ENCODE data around the gene EXOC6B.
"Not testable (repeated sequence)": the region's sequence is repeated elsewhere in the genome, so short reads cannot be mapped to it uniquely, and the experiment has no call there.

EXOC6B gene

GRCh38 chr2:72457801-72458516, 367.9 kb downstream of the EXOC6B start:
- Histone ChIP-seq H3K27me3 (replicated peaks; ENCODE audit: control insufficient read depth, insufficient read depth, low read length, poor library complexity, severe bottlenecking) (no peaks in the 10 kb centered on the region), H3K4me1 (ENCODE audit: control insufficient read depth, insufficient read depth, low read length, poor library complexity, severe bottlenecking) (no peaks in the 10 kb centered on the region), H3K36me3 (ENCODE audit: control insufficient read depth, insufficient read depth, low read length) (peaks cover 4% of the 10 kb centered on the region), H3K9me3 (ENCODE audit: control insufficient read depth, low read length) (no peaks in the 10 kb centered on the region), H3K27ac (ENCODE audit: insufficient read depth, low read length, poor library complexity, severe bottlenecking) (no peak overlapping the region), H3K4me3 (ENCODE audit: insufficient read depth, low read depth, low read length, poor library complexity, severe bottlenecking) (no peak overlapping the region)
- DNase-seq, result no peak

GRCh38 chr2:72454189-72454588, 371.6 kb downstream of the EXOC6B start:
- H3K4me1 ChIP-seq (ENCODE audit: control insufficient read depth, insufficient read depth, low read length, poor library complexity, severe bottlenecking), result no peaks in the 10 kb centered on the region
- no peak for DNase-seq
- H3K27ac ChIP-seq (ENCODE audit: insufficient read depth, low read length, poor library complexity, severe bottlenecking), result no peak overlapping the region
- no peak overlapping the region for H3K4me3 ChIP-seq (ENCODE audit: insufficient read depth, low read depth, low read length, poor library complexity, severe bottlenecking)
- H3K9me3 ChIP-seq (ENCODE audit: control insufficient read depth, low read length), result no peaks in the 10 kb centered on the region
- H3K27me3 ChIP-seq (replicated peaks; ENCODE audit: control insufficient read depth, insufficient read depth, low read length, poor library complexity, severe bottlenecking), result no peaks in the 10 kb centered on the region
- H3K36me3 ChIP-seq (ENCODE audit: control insufficient read depth, insufficient read depth, low read length), result no peaks in the 10 kb centered on the region

- no peak for DNase-seq
- no peaks in the 10 kb centered on the region for H3K27me3 ChIP-seq (replicated peaks; ENCODE audit: control insufficient read depth, insufficient read depth, low read length, poor library complexity, severe bottlenecking)
- no peak overlapping the region for H3K27ac ChIP-seq (ENCODE audit: insufficient read depth, low read length, poor library complexity, severe bottlenecking)
- H3K4me1 ChIP-seq (ENCODE audit: control insufficient read depth, insufficient read depth, low read length, poor library complexity, severe bottlenecking), result no peaks in the 10 kb centered on the region
- no peak overlapping the region for H3K4me3 ChIP-seq (ENCODE audit: insufficient read depth, low read depth, low read length, poor library complexity, severe bottlenecking)
- no peaks in the 10 kb centered on the region for H3K36me3 ChIP-seq (ENCODE audit: control insufficient read depth, insufficient read depth, low read length)
- H3K9me3 ChIP-seq (ENCODE audit: control insufficient read depth, low read length), result no peaks in the 10 kb centered on the region
These were observed 383.6 kb downstream of the EXOC6B start for GRCh38 chr2:72442270-72442669.

- Histone ChIP-seq H3K27me3 (replicated peaks; ENCODE audit: control insufficient read depth, insufficient read depth, low read length, poor library complexity, severe bottlenecking) (no peaks in the 10 kb centered on the region), H3K9me3 (ENCODE audit: control insufficient read depth, low read length) (no peaks in the 10 kb centered on the region), H3K27ac (ENCODE audit: insufficient read depth, low read length, poor library complexity, severe bottlenecking) (no peak overlapping the region), H3K4me1 (ENCODE audit: control insufficient read depth, insufficient read depth, low read length, poor library complexity, severe bottlenecking) (no peaks in the 10 kb centered on the region), H3K4me3 (ENCODE audit: insufficient read depth, low read depth, low read length, poor library complexity, severe bottlenecking) (no peak overlapping the region), H3K36me3 (ENCODE audit: control insufficient read depth, insufficient read depth, low read length) (no peaks in the 10 kb centered on the region)
- no peak for DNase-seq
These were observed 385.9 kb downstream of the EXOC6B start for GRCh38 chr2:72439892-72440291.

- Histone ChIP-seq H3K36me3 (ENCODE audit: control insufficient read depth, insufficient read depth, low read length) (no peaks in the 10 kb centered on the region), H3K27me3 (replicated peaks; ENCODE audit: control insufficient read depth, insufficient read depth, low read length, poor library complexity, severe bottlenecking) (no peaks in the 10 kb centered on the region), H3K9me3 (ENCODE audit: control insufficient read depth, low read length) (no peaks in the 10 kb centered on the region), H3K27ac (ENCODE audit: insufficient read depth, low read length, poor library complexity, severe bottlenecking) (no peak overlapping the region), H3K4me1 (ENCODE audit: control insufficient read depth, insufficient read depth, low read length, poor library complexity, severe bottlenecking) (no peaks in the 10 kb centered on the region), H3K4me3 (ENCODE audit: insufficient read depth, low read depth, low read length, poor library complexity, severe bottlenecking) (no peak overlapping the region)
- no peak for DNase-seq
These were observed 387.5 kb downstream of the EXOC6B start for GRCh38 chr2:72438364-72438763.

GRCh38 chr2:72431737-72432136, 394.1 kb downstream of the EXOC6B start:
- DNase-seq, result no peak
- Histone ChIP-seq H3K9me3 (ENCODE audit: control insufficient read depth, low read length) (no peaks in the 10 kb centered on the region), H3K27ac (ENCODE audit: insufficient read depth, low read length, poor library complexity, severe bottlenecking) (no peak overlapping the region), H3K4me1 (ENCODE audit: control insufficient read depth, insufficient read depth, low read length, poor library complexity, severe bottlenecking) (no peaks in the 10 kb centered on the region), H3K27me3 (replicated peaks; ENCODE audit: control insufficient read depth, insufficient read depth, low read length, poor library complexity, severe bottlenecking) (no peaks in the 10 kb centered on the region), H3K36me3 (ENCODE audit: control insufficient read depth, insufficient read depth, low read length) (no peaks in the 10 kb centered on the region), H3K4me3 (ENCODE audit: insufficient read depth, low read depth, low read length, poor library complexity, severe bottlenecking) (no peak overlapping the region)

GRCh38 chr2:72427022-72427861, 398.6 kb downstream of the EXOC6B start:
- Histone ChIP-seq H3K4me3 (ENCODE audit: insufficient read depth, low read depth, low read length, poor library complexity, severe bottlenecking) (no peak overlapping the region), H3K9me3 (ENCODE audit: control insufficient read depth, low read length) (no peaks in the 10 kb centered on the region), H3K36me3 (ENCODE audit: control insufficient read depth, insufficient read depth, low read length) (no peaks in the 10 kb centered on the region), H3K27ac (ENCODE audit: insufficient read depth, low read length, poor library complexity, severe bottlenecking) (no peak overlapping the region), H3K27me3 (replicated peaks; ENCODE audit: control insufficient read depth, insufficient read depth, low read length, poor library complexity, severe bottlenecking) (no peaks in the 10 kb centered on the region), H3K4me1 (ENCODE audit: control insufficient read depth, insufficient read depth, low read length, poor library complexity, severe bottlenecking) (no peaks in the 10 kb centered on the region)
- DNase-seq, result no peak

- Histone ChIP-seq H3K36me3 (ENCODE audit: control insufficient read depth, insufficient read depth, low read length) (no peaks in the 10 kb centered on the region), H3K27me3 (replicated peaks; ENCODE audit: control insufficient read depth, insufficient read depth, low read length, poor library complexity, severe bottlenecking) (no peaks in the 10 kb centered on the region), H3K4me1 (ENCODE audit: control insufficient read depth, insufficient read depth, low read length, poor library complexity, severe bottlenecking) (no peaks in the 10 kb centered on the region), H3K4me3 (ENCODE audit: insufficient read depth, low read depth, low read length, poor library complexity, severe bottlenecking) (no peak overlapping the region), H3K9me3 (ENCODE audit: control insufficient read depth, low read length) (no peaks in the 10 kb centered on the region), H3K27ac (ENCODE audit: insufficient read depth, low read length, poor library complexity, severe bottlenecking) (no peak overlapping the region)
- no peak for DNase-seq
These were observed 399.8 kb downstream of the EXOC6B start for GRCh38 chr2:72425996-72426395.

- no peaks in the 10 kb centered on the region for H3K9me3 ChIP-seq (ENCODE audit: control insufficient read depth, low read length)
- no peaks in the 10 kb centered on the region for H3K4me1 ChIP-seq (ENCODE audit: control insufficient read depth, insufficient read depth, low read length, poor library complexity, severe bottlenecking)
- no peaks in the 10 kb centered on the region for H3K36me3 ChIP-seq (ENCODE audit: control insufficient read depth, insufficient read depth, low read length)
- no peak overlapping the region for H3K27ac ChIP-seq (ENCODE audit: insufficient read depth, low read length, poor library complexity, severe bottlenecking)
- H3K27me3 ChIP-seq (replicated peaks; ENCODE audit: control insufficient read depth, insufficient read depth, low read length, poor library complexity, severe bottlenecking), result no peaks in the 10 kb centered on the region
- H3K4me3 ChIP-seq (ENCODE audit: insufficient read depth, low read depth, low read length, poor library complexity, severe bottlenecking), result no peak overlapping the region
- no peak for DNase-seq
These were observed 402.1 kb downstream of the EXOC6B start for GRCh38 chr2:72423756-72424155.

GRCh38 chr2:72421771-72422379, 404.0 kb downstream of the EXOC6B start:
- not testable (repeated sequence) for H3K27me3 ChIP-seq (replicated peaks; ENCODE audit: control insufficient read depth, insufficient read depth, low read length, poor library complexity, severe bottlenecking); H3K4me1 ChIP-seq (ENCODE audit: control insufficient read depth, insufficient read depth, low read length, poor library complexity, severe bottlenecking); DNase-seq; H3K4me3 ChIP-seq (ENCODE audit: insufficient read depth, low read depth, low read length, poor library complexity, severe bottlenecking); H3K36me3 ChIP-seq (ENCODE audit: control insufficient read depth, insufficient read depth, low read length); H3K9me3 ChIP-seq (ENCODE audit: control insufficient read depth, low read length); H3K27ac ChIP-seq (ENCODE audit: insufficient read depth, low read length, poor library complexity, severe bottlenecking)

Data from effector memory CD4-positive, alpha-beta T cell (primary cell).